Astrocyte of the hippocampus (primary cell): ENCODE measurements around the gene SPTY2D1.

Experiments
- DNase-seq: peaks from one replicate; pipeline ENCODE4 v3.0.0; 2011; ENCODE audit warnings: low read depth, low spot score

Gene SPTY2D1

DNA sequence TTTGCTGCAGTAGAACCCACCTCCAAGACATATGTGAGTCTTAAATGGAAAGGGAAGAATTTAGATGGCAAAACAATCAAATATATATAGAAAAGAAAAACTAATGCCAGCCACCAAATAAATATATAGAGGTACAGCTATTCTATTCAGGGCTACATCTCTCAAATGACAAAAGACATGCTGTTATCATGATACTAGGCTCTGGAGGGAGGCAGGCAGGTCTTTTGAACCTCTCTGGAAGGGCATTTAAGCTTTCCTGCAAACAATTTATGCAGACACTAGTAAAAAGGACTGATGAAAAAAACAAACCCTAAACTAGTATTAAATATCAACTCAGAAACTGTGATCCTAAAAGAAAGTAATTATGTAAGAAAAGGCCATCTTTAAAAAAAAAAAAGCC, 70.0 kb downstream of the SPTY2D1 start:
- no peak for DNase-seq

DNA sequence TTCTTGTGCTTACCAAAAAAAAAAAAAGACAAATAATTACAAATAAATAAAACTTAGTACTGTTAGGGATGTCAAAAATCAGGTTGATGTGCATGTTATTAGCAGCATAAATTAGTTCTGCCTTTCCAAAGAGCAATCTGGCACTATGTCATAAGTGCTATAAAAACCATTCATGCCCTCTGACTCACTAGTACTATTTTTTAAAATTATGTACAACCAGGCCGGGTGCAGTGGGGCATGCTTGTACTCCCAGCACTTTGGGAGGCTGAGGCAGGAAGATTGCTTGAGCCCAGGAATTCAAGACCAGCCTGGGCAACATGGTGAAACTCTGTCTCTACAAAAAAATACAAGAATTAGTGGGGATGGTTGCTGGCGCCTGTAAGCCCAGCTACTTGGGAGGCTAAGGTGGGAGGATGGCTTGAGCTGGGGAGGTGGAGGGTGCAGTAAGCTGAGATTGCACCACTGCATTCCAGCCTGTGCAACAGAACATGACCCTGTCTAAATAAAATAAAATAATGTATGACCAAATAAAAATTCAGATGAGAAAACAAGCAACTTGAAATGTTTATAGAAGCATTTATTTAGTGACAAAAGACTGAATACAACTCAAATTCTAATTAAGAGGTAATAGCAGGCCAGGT, 70.9 kb downstream of the SPTY2D1 start:
- DNase-seq: no peak
